HL-60 (cell line): ENCODE results near the gene NME7.

Source experiments
- DNase-seq, 2 experiments: peaks; one replicate each; pipeline ENCODE4 v3.0.0-alpha.2; 2010 to 2020; ENCODE audit warnings: low read depth in 1 of 2, low spot score in 1 of 2
- H3K27ac ChIP-seq: fragments of 250-450 bp; sonication (Bioruptor Pico); replicated peaks from 2 replicates; pipeline ENCODE4 v1.5.1; 2020; ENCODE audit warnings: mild to moderate bottlenecking, moderate library complexity
- H3K27me3 ChIP-seq: fragments of 250-450 bp; sonication (Bioruptor Pico); 2 replicates; pipeline ENCODE4 v1.5.1; 2021; ENCODE audit warnings: mild to moderate bottlenecking, moderate library complexity; ENCODE audit not compliant: insufficient read depth, poor library complexity, severe bottlenecking
- H3K4me3 ChIP-seq: replicated peaks from 2 replicates; pipeline ENCODE4 v1.5.1; 2011; ENCODE audit warnings: mild to moderate bottlenecking, control low read depth, low read length; ENCODE audit not compliant: insufficient read depth
- GABPA ChIP-seq: IDR thresholded peaks from 2 replicates; pipeline ENCODE4 v1.6.1; 2012; ENCODE audit warnings: low read depth
- POLR2AphosphoS5 ChIP-seq: IDR thresholded peaks from 2 replicates; pipeline ENCODE4 v1.6.1; 2012; ENCODE audit warnings: low read depth
- SPI1 ChIP-seq: IDR thresholded peaks from 2 replicates; pipeline ENCODE4 v1.6.1; 2012; ENCODE audit warnings: low read depth, mild to moderate bottlenecking, borderline replicate concordance
- TF ChIP-seq, protein P1 (sequence below): IDR thresholded peaks from 2 replicates; pipeline ENCODE4 v1.6.1; 2012; ENCODE audit warnings: low read depth; ENCODE audit not compliant: insufficient replicate concordance
- TF ChIP-seq, protein P2 (sequence below): IDR thresholded peaks from one replicate; pipeline ENCODE4 v1.5.1; 2011; ENCODE audit warnings: low read length, control low read depth, inconsistent platforms; ENCODE audit not compliant: insufficient read depth

NME7 gene

DNA sequence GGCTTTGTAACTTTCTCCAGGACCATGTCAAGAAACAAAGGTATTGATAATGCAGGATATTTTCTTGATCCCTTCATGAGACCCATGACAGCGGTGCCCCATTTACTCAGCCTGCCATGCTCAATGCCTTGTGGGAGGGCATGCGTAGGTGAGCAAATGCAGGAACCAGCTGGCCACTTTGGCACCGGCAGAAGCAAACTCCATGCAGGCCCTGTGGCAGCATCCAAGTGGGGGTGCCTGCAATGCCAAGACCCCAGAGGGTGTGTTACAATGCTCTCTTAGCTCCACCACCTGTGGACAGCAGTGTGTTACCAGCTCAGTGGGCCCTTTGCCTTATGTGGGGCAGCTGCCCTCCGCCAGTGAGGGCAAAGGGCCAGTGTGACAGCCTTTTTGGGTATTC is 153.0 kb downstream of the NME7 start:
- DNase-seq = no peak
- H3K27ac ChIP-seq = no peak overlapping the region
- H3K27me3 ChIP-seq = no peaks in the 10 kb centered on the region
- no peak overlapping the region for H3K4me3 ChIP-seq
- no peak for TF ChIP-seq SPI1
- TF ChIP-seq GABPA = no peak
- no peak for TF ChIP-seq POLR2AphosphoS5
- TF ChIP-seq, protein P1, sequence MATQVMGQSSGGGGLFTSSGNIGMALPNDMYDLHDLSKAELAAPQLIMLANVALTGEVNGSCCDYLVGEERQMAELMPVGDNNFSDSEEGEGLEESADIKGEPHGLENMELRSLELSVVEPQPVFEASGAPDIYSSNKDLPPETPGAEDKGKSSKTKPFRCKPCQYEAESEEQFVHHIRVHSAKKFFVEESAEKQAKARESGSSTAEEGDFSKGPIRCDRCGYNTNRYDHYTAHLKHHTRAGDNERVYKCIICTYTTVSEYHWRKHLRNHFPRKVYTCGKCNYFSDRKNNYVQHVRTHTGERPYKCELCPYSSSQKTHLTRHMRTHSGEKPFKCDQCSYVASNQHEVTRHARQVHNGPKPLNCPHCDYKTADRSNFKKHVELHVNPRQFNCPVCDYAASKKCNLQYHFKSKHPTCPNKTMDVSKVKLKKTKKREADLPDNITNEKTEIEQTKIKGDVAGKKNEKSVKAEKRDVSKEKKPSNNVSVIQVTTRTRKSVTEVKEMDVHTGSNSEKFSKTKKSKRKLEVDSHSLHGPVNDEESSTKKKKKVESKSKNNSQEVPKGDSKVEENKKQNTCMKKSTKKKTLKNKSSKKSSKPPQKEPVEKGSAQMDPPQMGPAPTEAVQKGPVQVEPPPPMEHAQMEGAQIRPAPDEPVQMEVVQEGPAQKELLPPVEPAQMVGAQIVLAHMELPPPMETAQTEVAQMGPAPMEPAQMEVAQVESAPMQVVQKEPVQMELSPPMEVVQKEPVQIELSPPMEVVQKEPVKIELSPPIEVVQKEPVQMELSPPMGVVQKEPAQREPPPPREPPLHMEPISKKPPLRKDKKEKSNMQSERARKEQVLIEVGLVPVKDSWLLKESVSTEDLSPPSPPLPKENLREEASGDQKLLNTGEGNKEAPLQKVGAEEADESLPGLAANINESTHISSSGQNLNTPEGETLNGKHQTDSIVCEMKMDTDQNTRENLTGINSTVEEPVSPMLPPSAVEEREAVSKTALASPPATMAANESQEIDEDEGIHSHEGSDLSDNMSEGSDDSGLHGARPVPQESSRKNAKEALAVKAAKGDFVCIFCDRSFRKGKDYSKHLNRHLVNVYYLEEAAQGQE = no peak
- TF ChIP-seq, protein P2, sequence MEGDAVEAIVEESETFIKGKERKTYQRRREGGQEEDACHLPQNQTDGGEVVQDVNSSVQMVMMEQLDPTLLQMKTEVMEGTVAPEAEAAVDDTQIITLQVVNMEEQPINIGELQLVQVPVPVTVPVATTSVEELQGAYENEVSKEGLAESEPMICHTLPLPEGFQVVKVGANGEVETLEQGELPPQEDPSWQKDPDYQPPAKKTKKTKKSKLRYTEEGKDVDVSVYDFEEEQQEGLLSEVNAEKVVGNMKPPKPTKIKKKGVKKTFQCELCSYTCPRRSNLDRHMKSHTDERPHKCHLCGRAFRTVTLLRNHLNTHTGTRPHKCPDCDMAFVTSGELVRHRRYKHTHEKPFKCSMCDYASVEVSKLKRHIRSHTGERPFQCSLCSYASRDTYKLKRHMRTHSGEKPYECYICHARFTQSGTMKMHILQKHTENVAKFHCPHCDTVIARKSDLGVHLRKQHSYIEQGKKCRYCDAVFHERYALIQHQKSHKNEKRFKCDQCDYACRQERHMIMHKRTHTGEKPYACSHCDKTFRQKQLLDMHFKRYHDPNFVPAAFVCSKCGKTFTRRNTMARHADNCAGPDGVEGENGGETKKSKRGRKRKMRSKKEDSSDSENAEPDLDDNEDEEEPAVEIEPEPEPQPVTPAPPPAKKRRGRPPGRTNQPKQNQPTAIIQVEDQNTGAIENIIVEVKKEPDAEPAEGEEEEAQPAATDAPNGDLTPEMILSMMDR = no peak

DNA sequence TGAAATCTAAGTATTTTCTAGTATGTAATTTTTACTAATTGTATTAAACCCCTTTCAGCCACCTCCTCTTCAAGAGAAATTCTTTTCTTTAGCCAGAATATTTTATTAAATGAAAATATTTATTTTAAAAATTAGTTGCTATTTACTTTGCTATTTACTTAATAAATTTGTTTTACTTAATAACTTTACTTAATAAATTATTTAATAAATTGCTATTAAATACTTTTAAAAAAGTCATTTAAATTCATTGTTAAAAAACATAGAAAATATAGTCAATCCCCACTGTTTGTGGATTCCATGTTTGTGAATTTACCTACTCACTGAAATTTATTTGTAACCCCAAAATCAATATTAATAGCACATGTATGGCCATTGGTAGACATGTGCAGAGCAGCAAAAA is 155.5 kb downstream of the NME7 start:
- DNase-seq = no peak
- H3K27ac ChIP-seq = no peak overlapping the region
- H3K4me3 ChIP-seq = no peak overlapping the region
- H3K27me3 ChIP-seq = no peaks in the 10 kb centered on the region
- TF ChIP-seq POLR2AphosphoS5 (no peak), SPI1 (no peak), GABPA (no peak)
- TF ChIP-seq, protein P2 = no peak
- TF ChIP-seq, protein P1 = no peak

DNA sequence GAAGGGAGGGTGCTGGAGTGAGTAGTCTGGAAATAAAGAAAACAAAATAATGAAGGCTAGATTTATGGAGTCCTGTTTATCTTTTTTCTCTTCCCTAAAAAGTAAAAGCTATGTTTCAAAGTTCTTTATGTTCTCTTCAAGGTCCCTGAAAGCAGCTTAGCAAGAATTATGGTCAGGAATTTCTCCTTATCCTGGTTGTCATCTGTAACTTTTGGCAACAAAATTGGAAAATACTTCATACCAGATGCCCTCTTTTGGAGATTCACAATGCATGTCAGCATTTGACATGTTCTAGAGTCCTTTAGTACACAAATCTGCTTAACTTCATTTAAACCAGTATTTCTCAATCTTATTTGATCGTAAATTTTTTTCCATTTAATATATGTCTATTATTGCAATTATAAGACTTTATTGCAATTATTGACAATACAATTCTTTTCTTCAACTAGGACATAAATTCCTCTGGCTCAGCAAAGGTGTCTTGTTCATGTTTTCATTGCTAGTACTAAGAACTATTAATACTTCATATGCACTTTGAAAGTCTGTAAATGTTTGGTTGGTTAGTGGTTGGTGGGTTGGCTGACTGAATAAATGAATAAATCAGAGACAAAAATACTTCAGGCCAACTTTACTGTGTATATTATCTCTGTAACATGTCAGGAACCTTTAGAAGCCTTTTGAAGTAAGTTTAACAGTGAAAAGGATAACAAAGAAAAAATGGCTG is 159.6 kb downstream of the NME7 start:
- no peak for DNase-seq
- TF ChIP-seq SPI1 (no peak), GABPA (no peak), POLR2AphosphoS5 (no peak)
- TF ChIP-seq, protein P1 = no peak
- TF ChIP-seq, protein P2 = no peak
- Histone ChIP-seq H3K27ac (no peak overlapping the region), H3K4me3 (no peak overlapping the region), H3K27me3 (no peaks in the 10 kb centered on the region)
